HK-2 (cell line): ENCODE results near the gene ZBTB7B.

Experiments used
- DNase-seq: peaks from one replicate; pipeline ENCODE4 v3.0.0-alpha.2; 2018; ENCODE audit not compliant: unreplicated experiment

ZBTB7B gene

GRCh38 chr1:155060736-155061135 is 58.1 kb downstream of the ZBTB7B start:
- no peak for DNase-seq

GRCh38 chr1:155061381-155062150 is 59.0 kb downstream of the ZBTB7B start:
- DNase-seq: peak; percentile 96

- DNase-seq: no peak
These were observed 59.6 kb downstream of the ZBTB7B start for GRCh38 chr1:155062151-155062686.

- no peak for DNase-seq
These were observed 60.3 kb downstream of the ZBTB7B start for GRCh38 chr1:155062702-155063411.

GRCh38 chr1:155063550-155064110 is 61.0 kb downstream of the ZBTB7B start, which contains the start of gene EFNA4:
EFNA4 (plus strand) TSS chr1:155063740; CDS start chr1:155063824, 84 bp downstream.
- DNase-seq: peak; percentile 82

GRCh38 chr1:155064111-155064831 is 61.7 kb downstream of the ZBTB7B start:
- no peak for DNase-seq

- no peak for DNase-seq
These were observed 62.3 kb downstream of the ZBTB7B start for GRCh38 chr1:155064832-155065429.

- no peak for DNase-seq
These were observed 64.2 kb downstream of the ZBTB7B start for GRCh38 chr1:155066777-155067176.
